ENCODE data around the gene CASK. TPM values are rescaled to one million over a fixed set of nuclear protein-coding genes. Genes with fewer than 3 reads are reported as not detected.

Gene CASK
- total RNA-seq, 1 experiment from 2014 or later: 23.7 TPM

DNA sequence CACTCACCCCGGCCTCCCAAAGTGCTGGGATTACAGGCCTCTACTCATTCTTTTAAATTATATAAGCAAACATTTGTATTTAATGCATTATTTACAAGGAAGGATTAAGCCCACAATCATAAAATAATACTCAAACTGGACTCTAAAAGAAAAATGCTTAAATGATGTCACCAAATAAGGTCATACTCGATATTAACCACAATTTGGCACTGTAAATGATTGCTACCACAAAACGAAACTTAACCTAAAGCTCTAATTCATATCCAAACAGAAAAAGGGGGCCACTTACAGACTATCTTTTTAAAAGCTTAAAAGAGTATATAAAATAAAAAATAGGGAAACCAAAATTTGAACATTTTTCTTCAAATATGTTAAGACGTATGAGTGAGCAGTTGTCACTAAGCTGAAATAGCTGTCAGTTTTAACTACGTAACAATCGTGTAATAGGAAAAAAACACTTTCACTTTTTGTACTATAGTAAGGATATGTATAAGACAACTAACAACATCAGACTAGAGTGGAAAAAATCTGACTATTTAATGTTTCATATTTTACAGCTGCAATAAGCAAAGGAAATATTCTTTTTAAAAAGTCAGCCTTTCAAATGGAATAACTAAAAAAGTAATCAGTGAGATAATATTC is 342.8 kb downstream of the CASK start:
- DNase-seq (ENCODE audit: low read depth): no peak

DNA sequence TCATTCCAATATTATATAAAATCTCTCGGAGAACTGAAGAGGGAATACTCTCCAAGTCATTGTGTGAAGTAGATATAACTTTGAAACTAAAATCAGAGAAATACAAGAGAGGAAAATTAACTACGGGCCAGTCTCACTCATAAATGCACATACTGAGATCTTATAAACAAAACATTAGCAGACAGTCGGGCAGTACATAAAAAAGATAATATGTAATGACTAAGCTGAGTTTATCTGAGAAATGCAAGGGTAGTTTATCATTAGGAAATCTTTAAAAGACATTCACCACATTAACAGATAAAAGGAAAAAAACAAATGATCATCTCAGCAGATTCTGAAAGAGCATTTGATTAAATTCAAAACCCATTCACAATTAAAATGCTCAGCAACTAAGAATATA is 359.5 kb downstream of the CASK start:
- DNase-seq (ENCODE audit: low read depth): no peak

DNA sequence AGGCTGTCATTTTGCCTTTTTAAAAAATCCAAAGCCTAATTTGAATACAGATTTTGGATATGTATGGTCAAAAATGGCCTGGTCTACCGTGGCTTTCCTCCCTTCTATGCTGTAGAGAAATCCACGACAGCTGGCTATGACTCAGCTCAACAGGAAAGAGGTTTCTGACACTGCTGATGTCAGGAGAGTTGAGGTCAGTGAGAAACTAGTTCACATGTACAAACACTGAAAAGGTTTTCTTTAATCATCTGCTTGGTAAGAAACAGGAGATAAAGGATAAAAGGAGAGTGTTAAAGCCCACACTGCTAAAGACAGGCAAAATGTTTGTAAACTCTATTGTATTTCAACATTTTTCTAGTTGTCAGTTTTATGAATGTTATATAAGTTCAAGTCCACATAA is 362.3 kb downstream of the CASK start:
- DNase-seq (ENCODE audit: low read depth): peak; percentile 89

GRCh38 chrX:41559235-41560052 is 363.9 kb downstream of the CASK start:
- no peak for DNase-seq (ENCODE audit: low read depth)

- DNase-seq (ENCODE audit: low read depth): peak; percentile 12
Observed at GRCh38 chrX:41558531-41558930, 364.8 kb downstream of the CASK start.

GRCh38 chrX:41556958-41557357 is 366.4 kb downstream of the CASK start:
- DNase-seq (ENCODE audit: low read depth): no peak

DNA sequence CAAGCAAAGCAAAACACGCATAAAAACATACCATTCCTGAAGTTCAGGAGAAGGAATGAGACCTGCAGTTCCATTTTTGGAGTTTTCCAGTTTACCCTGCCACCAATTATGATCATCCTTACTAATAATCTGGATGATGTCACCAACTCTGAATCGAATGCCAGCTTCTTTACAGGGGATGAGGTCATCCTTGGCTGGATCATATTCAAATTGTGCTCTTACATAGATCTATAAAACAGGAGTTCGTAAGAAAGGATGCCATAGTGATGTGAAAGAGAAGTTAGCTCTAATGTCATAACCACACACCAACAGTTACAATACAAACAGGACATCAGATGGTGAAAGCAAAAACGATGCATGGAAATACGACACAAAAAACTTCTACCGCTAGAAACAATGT is 369.7 kb downstream of the CASK start:
- no peak for DNase-seq (ENCODE audit: low read depth)

DNA sequence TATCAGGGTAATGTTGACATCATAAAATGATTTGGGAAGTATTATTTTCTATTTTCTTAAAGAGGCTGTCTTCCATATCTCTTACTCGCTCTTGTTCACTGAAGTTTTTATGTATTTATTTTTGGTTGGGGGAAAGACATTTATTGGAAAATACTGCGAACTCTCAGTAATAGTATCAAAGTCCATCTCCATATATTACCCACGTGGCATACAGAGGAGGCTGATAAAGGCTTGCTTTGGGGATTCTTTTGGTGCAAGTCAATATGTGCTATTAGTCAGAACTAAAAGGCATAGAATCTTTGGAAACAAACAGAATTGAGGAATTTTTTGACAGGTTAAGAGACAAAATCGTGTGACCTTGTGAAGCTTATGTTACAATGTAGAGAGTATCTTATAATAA is 374.9 kb downstream of the CASK start:
- no peak for DNase-seq (ENCODE audit: low read depth)

DNA sequence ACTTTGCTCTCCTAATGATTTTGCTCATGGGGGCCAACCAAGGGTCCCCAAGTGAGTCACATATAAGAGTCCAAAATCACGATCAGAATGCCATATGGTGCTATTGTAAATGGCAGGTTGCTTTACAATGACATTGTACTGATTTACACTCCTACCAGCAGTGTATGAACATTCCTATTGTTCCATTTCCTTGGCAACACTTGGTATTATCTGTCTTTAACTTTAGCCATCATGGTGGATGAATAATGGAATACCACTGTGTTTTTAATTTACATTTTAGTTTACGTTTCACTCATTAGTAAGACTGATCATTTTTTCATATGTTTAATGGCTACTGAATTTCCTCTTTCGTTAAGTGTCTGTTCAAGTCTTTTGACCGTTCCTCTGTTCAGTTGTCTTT is 379.7 kb downstream of the CASK start:
- DNase-seq (ENCODE audit: low read depth): no peak

DNA sequence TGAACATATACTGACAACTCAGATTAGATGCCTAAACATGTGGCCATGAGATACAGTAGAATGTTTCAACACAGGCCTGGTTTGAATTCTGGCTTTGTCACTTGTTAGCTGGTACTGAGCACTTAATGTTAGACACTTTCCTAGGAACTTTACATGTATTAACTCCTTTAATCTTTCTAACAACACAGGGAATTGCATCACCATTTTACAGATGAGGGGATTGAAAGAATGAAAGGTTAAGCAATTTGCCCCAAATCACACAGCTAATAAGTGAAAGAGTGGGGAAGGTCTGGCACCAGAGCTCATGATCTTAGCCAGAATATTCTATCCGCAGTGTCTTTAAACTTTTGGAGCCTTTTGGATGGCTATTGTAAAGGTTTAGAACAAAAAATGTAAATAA is 380.3 kb downstream of the CASK start:
- DNase-seq (ENCODE audit: low read depth): no peak

GRCh38 chrX:41542536-41542935 is 380.8 kb downstream of the CASK start:
- DNase-seq (ENCODE audit: low read depth): no peak

DNA sequence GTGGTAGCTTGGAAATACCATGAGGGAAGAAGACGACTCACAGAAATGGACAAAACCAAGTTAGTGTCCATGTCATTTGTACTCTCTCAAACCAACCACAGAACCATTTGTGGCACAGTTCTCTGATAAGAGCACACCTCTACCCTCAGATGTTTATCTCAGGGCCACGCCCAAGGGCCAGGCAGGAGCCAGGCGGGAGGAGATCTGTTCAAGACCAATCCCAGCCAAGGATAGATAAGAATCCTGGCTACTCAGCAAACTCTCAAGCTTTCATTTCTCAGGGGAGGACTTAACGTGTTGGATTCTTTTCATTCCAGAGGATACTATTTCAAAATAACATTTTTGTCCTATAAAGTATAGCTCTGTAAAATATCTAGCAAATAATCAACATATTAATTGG is 381.2 kb downstream of the CASK start:
- no peak for DNase-seq (ENCODE audit: low read depth)

- no peak for DNase-seq (ENCODE audit: low read depth)
Observed at GRCh38 chrX:41541386-41541785, 382.0 kb downstream of the CASK start.

DNA sequence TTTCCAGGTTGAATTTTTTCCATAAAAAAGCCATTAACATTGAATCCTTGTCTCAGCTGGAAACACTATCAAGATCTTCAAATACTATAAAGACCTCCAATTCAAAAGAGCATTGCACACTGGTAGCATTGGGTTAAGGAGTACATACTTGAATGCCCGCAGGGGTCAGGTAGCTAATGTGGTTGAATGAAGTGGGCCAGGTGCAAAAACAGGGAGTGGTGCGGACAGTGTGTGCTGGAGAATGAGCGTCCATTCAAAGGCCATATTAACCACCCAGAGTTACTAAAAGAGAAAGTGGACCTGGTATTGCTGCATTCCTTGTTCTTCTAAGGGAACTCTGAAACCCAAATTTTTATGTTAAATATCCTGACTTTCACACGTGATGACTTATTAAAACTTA is 384.6 kb downstream of the CASK start:
- no peak for DNase-seq (ENCODE audit: low read depth)

DNA sequence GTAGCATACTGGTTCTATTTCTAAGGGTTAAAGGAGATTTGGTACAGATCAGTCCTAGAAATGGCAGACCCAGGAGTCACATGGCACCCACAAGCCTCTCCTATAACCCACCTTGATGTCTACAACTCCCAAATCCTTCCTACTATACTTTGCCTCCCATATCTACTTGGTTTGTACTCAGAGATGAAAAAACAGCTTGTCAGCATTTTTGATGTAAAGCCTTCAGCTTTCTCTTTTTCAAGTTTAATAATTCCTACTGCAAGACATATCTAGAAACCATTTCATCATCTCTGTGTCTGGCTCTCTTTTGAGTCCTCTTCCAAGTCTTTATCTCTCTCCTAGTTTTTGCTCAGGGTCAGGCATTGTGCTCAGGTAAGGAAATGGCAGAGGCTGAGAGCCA is 393.3 kb downstream of the CASK start:
- no peak for DNase-seq (ENCODE audit: low read depth)

DNA sequence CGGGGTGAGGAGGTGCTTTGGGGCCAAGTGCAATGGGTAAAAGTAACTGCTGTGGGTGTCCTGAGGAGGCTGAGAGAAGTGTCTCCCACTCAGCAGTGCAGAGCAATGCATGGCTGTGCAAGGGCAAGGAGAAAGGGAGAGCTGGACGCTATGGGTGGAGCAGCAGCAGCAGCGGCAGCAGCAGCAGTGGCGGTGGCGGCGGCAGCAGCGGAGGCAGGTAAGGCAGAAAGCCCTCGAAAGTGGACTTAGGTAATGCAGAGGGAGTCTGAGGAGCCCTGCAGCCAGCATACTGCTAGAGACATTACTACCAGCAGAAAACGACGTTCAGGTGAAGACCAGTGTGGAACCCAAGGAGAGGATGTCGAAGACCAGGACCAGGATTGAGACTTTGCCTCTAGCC is 394.1 kb downstream of the CASK start:
- DNase-seq (ENCODE audit: low read depth): no peak

DNA sequence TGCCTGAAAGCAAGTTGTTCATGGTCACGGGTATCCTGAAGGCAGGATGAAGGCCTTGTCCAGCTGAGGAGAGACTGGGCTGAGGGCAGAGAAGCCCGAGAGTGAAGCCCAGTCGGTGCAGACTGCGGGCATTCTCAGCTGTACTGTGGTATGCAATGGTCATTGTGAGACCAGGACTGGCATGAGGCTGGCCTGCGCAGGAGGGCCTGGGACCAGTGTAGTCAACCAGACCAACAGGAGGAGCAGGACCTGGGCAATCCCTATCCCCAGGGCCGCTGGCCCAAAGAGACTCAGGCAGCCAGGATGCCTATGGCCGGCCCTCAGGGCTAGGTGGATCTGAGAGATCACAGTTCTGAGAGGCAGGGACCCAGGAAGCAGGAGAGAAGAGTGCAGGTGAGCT is 394.6 kb downstream of the CASK start:
- DNase-seq (ENCODE audit: low read depth): no peak

GRCh38 chrX:41526925-41527324 is 396.4 kb downstream of the CASK start:
- DNase-seq (ENCODE audit: low read depth): peak; percentile 59

DNA sequence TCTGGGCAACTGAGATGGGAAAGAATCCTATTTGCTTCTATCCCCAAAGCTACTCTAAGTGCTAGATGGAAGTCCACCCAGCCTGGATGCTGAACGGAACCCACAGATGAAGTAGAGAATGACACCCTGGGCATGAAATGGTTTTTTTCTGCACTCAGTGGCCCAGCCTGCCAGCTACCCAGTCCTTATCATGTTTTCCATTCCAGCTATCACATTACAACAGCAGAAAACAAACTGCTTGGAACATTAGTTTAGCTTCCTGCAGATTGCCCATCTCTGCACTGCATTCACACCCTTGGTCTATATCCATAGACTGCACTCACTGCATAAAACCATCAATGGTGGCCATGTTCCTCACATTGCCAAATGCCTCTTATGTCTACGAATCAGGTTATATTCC is 397.1 kb downstream of the CASK start:
- DNase-seq (ENCODE audit: low read depth): no peak

- DNase-seq (ENCODE audit: low read depth): peak; percentile 44
Observed at GRCh38 chrX:41522671-41523070, 400.7 kb downstream of the CASK start.

GRCh38 chrX:41522081-41522480 is 401.3 kb downstream of the CASK start:
- no peak for DNase-seq (ENCODE audit: low read depth)

GRCh38 chrX:41519468-41519867 is 403.9 kb downstream of the CASK start:
- no peak for DNase-seq (ENCODE audit: low read depth)

- peak; percentile 67 for DNase-seq (ENCODE audit: low read depth)
Observed at GRCh38 chrX:41518841-41519220, 404.5 kb downstream of the CASK start.
